Globus pallidus (tissue), 1 donor: ENCODE measurements around the gene RPL37A.

Source experiments
- DNase-seq: peaks from one replicate; pipeline ENCODE4 v3.0.0-alpha.2; 2015; ENCODE audit warnings: low spot score

Gene RPL37A

DNA sequence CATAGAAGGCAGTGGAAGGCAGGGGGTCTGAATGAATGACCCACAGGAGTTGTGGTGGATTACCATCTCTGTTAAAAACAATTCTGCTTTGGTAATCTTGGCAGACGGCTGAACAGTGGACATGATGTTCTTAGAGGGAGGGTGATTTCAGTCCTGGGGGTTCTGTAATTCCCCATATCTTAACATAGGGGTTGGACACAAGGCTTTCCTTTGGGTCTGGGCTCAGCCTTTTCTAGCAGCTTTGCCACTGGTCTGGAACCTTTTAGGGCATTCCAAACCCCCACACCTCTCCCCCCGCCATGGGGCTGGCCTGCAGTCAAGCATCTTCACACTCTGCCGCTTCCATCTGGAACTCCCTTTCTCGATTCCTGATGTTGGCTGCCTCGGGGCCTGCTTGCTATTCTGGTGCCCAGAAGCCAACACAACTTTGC, 50.3 kb downstream of the RPL37A start:
- DNase-seq, result peak; percentile 21

GRCh38 chr2:216549926-216550690, 51.5 kb downstream of the RPL37A start:
- DNase-seq, result no peak

GRCh38 chr2:216551234-216552068, 52.8 kb downstream of the RPL37A start:
- DNase-seq, result no peak

- DNase-seq, result no peak
Measured at GRCh38 chr2:216553093-216553478, 54.4 kb downstream of the RPL37A start.
